ENCODE measurements around the gene SLC25A28. TPM values are rescaled to one million over a fixed set of nuclear protein-coding genes. Genes with fewer than 3 reads are reported as not detected.

SLC25A28 gene
- total RNA-seq, 1 experiment from 2014 or later: 22.2 TPM

DNA sequence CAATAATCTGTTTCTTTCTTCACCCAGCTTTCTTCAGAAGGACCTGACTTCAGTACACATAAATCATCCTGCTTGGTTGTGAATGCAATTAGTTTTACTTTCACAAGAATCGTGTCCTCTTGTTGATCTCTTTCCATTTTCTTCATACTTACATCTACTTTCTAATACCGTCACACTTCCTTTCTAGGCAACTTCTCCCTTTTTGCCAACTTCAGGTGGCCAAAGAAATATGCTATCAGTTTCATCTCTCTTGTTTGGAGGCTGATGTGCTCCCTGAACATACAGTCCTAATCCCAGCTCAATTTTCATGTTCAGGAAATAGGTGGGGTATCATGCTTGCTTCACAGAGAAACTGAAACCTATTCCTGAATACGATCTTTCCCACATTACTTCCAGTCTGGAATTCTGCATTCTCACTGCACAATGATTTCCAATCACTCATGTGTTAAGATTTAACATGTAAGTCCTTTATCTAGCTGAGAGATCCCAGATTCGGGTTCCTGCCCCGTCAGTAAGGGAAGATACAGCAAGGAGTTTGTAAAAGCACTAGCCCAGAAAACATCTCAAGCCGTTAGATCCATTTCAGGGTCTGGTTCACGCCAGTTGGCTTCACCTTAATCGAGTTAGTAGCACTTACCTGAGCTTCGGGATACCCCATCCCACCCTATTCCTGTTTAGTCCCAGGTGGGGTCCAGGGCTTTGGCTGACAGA lies 994 bp downstream of the SLC25A28 start:
- no peaks in the 10 kb centered on the region for H3K36me3 Mint-ChIP-seq (ENCODE audit: insufficient read depth in 1 of 3, low read depth in 3 of 3)
- Histone ChIP-seq H3K27ac (ENCODE audit: insufficient read length, low read depth, low read length) (no peak overlapping the region), H3K79me1 (ENCODE audit: insufficient read depth, low read depth, low read length, poor library complexity, severe bottlenecking) (peaks cover 4% of the 10 kb centered on the region), H2BK20ac (ENCODE audit: low read depth, low read length, poor library complexity, severe bottlenecking) (no peak overlapping the region), H3K4me1 (ENCODE audit: insufficient read depth, low read length) (peaks cover 5% of the 10 kb centered on the region; the same call in 1 of the 2 replicates), H4K20me1 (ENCODE audit: control insufficient read depth, insufficient read depth, insufficient read length) (no peaks in the 10 kb centered on the region), H3K27me3 (ENCODE audit: insufficient read depth, low read length) (no peaks in the 10 kb centered on the region), H3K4ac (ENCODE audit: low read depth, low read length) (no peak overlapping the region), H3K14ac (ENCODE audit: insufficient read depth, low read length) (no peak overlapping the region), H3K4me2 (ENCODE audit: insufficient read depth, insufficient read length, low read length) (peak overlapping the region; percentile 96), H3K23ac (ENCODE audit: insufficient read length, low read depth, low read length) (no peak overlapping the region), H2BK120ac (ENCODE audit: low read depth, low read length, poor library complexity, severe bottlenecking) (no peak overlapping the region), H2BK12ac (ENCODE audit: insufficient read length, low read depth, low read length) (no peak overlapping the region), H3K18ac (ENCODE audit: insufficient read length, low read depth, low read length) (no peak overlapping the region), H3K9me3 (ENCODE audit: control insufficient read depth, low read depth, low read length) (no peaks in the 10 kb centered on the region), H2BK15ac (ENCODE audit: low read depth, low read length) (no peak overlapping the region), H4K8ac (replicated peaks; ENCODE audit: insufficient read length, low read depth, low read length) (no peak overlapping the region), H3K9ac (ENCODE audit: extremely low read depth, insufficient read length, low read length) (peak overlapping the region; percentile 78), H2AFZ (ENCODE audit: low read length) (no peak overlapping the region), H3T11ph (ENCODE audit: low read length) (no peak overlapping the region), H3K79me2 (ENCODE audit: insufficient read depth, low read length) (no peaks in the 10 kb centered on the region), H2AK5ac (ENCODE audit: insufficient read length, low read length) (no peak overlapping the region), H4K91ac (ENCODE audit: insufficient read length, low read depth, low read length) (no peak overlapping the region), H4K5ac (ENCODE audit: insufficient read length, low read depth, low read length) (no peak overlapping the region), H2BK5ac (ENCODE audit: insufficient read length, low read length) (no peak overlapping the region), H3K56ac (ENCODE audit: insufficient read length, low read depth, low read length) (no peak overlapping the region), H3K23me2 (ENCODE audit: insufficient read length, low read depth, low read length, poor library complexity, severe bottlenecking) (peaks cover 21% of the 10 kb centered on the region)
- H3K9me3 Mint-ChIP-seq: no peaks in the 10 kb centered on the region
- H3K4me3 Mint-ChIP-seq: peak overlapping the region; percentile 77 to 79
- peaks cover 25 to 26% of the 10 kb centered on the region in 2 experiments for H3K4me1 Mint-ChIP-seq
- 100% methylated on average over 1 of the region's 9 CpGs for WGBS (ENCODE audit: extremely low coverage, insufficient read length, low lambda C conversion rate)
- DNase-seq: no peak
- no peak overlapping the region for H3K27ac Mint-ChIP-seq
- H3K27me3 Mint-ChIP-seq (ENCODE audit: low read depth): peaks cover 8% of the 10 kb centered on the region
- TF ChIP-seq CTCF (conservative IDR thresholded peaks at IDR 0.05): no peak

All from H9 (cell line).